K562 (cell line): Measurements from ENCODE around the gene ABCA7. TPM values are rescaled to one million over a fixed set of nuclear protein-coding genes. Genes with fewer than 3 reads are reported as not detected.

Experiments
- ARID2 ChIP-seq: fragments of 450-650 bp; IDR thresholded peaks from 2 replicates; pipeline ENCODE4 v1.6.1; 2017; ENCODE audit warnings: antibody characterized with exemption, mild to moderate bottlenecking
- BDP1 ChIP-seq: IDR thresholded peaks from 3 replicates; pipeline ENCODE4 v1.6.1; 2011; ENCODE audit not compliant: insufficient read length, insufficient read depth
- DDX20 ChIP-seq: fragments of 450-650 bp; IDR thresholded peaks from 2 replicates; pipeline ENCODE4 v1.6.1; 2016; ENCODE audit warnings: missing genetic modification characterization, low read depth, mild to moderate bottlenecking, missing compliant biosample characterization, moderate library complexity
- DNMT1 ChIP-seq: fragments of 450-650 bp; IDR thresholded peaks from 2 replicates; pipeline ENCODE4 v1.6.1; 2016; ENCODE audit warnings: antibody characterized with exemption, mild to moderate bottlenecking
- FOXJ3 ChIP-seq: sonication (generic); formaldehyde crosslinking; IDR thresholded peaks from 2 replicates; pipeline ENCODE4 v1.4.0; 2020; ENCODE audit warnings: mild to moderate bottlenecking, missing genetic modification reagents
- GATAD2B ChIP-seq: fragments of 450-650 bp; IDR thresholded peaks from 2 replicates; pipeline ENCODE4 v1.6.1; 2017; ENCODE audit warnings: mild to moderate bottlenecking, borderline replicate concordance
- ILF3 ChIP-seq: fragments of 450-650 bp; IDR thresholded peaks from 2 replicates; pipeline ENCODE4 v1.6.1; 2018; ENCODE audit warnings: antibody characterized with exemption, mild to moderate bottlenecking, moderate library complexity, borderline replicate concordance
- JUN ChIP-seq, 2 experiments: sonication (generic) in 1 of 2; formaldehyde crosslinking in 1 of 2; IDR thresholded peaks; 2 replicates each; pipeline versions ENCODE4 v1.6.1 to v1.8.0; 2012 to 2022; ENCODE audit warnings: borderline replicate concordance in 2 of 2, mild to moderate bottlenecking in 2 of 2, improper control_type of control experiment in 1 of 2, low read depth in 1 of 2, low read length in 1 of 2, missing genetic modification reagents in 1 of 2
- MBD2 ChIP-seq: sonication (generic); IDR thresholded peaks from 2 replicates; pipeline ENCODE4 v1.6.1; 2016; ENCODE audit warnings: low read depth, borderline replicate concordance
- MCM3 ChIP-seq: fragments of 450-650 bp; IDR thresholded peaks from 2 replicates; pipeline ENCODE4 v1.6.1; 2016
- MED1 ChIP-seq: sonication (generic); formaldehyde crosslinking; IDR thresholded peaks from 2 replicates; pipeline ENCODE4 v1.8.1; 2023; ENCODE audit warnings: missing genetic modification reagents, borderline replicate concordance
- RBFOX2 ChIP-seq: fragments of 200-400 bp; formaldehyde crosslinking; IDR thresholded peaks from 2 replicates; pipeline ENCODE4 v1.6.1; 2017; ENCODE audit warnings: low read depth, mild to moderate bottlenecking, low read length, moderate library complexity
- SMARCA4 ChIP-seq: fragments of 450-650 bp; IDR thresholded peaks from 2 replicates; pipeline ENCODE4 v1.6.1; 2016
- SRF ChIP-seq, 2 experiments: fragments of 250-450, 450-650 bp in 1 of 2; sonication (Bioruptor Pico) in 1 of 2; sonication (generic) in 1 of 2; formaldehyde crosslinking; IDR thresholded peaks; 2 replicates each; pipeline versions ENCODE4 v1.5.0 to v1.5.1; 2020 to 2022; ENCODE audit warnings: mild to moderate bottlenecking in 1 of 2, missing genetic modification reagents in 1 of 2
- ZNF23 ChIP-seq: fragments of 250-450 bp; sonication (Bioruptor Pico); IDR thresholded peaks from 2 replicates; pipeline ENCODE4 v1.4.0; 2020; ENCODE audit warnings: mild to moderate bottlenecking
- ZNF668 ChIP-seq: fragments of 250-450 bp; sonication (Bioruptor Pico); IDR thresholded peaks from 2 replicates; pipeline ENCODE4 v1.8.0; 2022; ENCODE audit warnings: mild to moderate bottlenecking, inconsistent platforms
- ZNF778 ChIP-seq: fragments of 450-650 bp; formaldehyde crosslinking; IDR thresholded peaks from 2 replicates; pipeline ENCODE4 v1.4.0; 2020; ENCODE audit warnings: mild to moderate bottlenecking, moderate library complexity
- ZZZ3 ChIP-seq: fragments of 450-650 bp; IDR thresholded peaks from 2 replicates; pipeline ENCODE4 v1.6.1; 2016; ENCODE audit warnings: antibody characterized with exemption, mild to moderate bottlenecking, moderate library complexity
- polyA plus RNA-seq, 8 experiments: library from polyadenylated mRNA; depleted of rRNA in 4 of 8; stranded (reverse) in 5 of 8; unstranded in 3 of 8; fragments of >200 nt; fragmentation: Nextera tagmentation in 2 of 8; fragmentation: Illumina TruSeq in 1 of 8; extraction: Ambion mirVana in 2 of 8; extraction: Trizol in 1 of 8; gene quantifications; 2 replicates each; pipeline versions ENCODE4 v1.2.1 to v1.2.3, GENCODE V29; 2011 to 2014; ENCODE audit warnings: inconsistent platforms in 1 of 8, missing spikeins in 1 of 8
- total RNA-seq, 7 experiments: library from RNA; depleted of rRNA in 6 of 7; stranded (reverse); fragments of >200 nt in 6 of 7; fragmentation: Illumina TruSeq in 2 of 7; extraction: Trizol in 2 of 7; gene quantifications; 2 replicates each; pipeline versions ENCODE4 v1.2.1 to v1.2.3, GENCODE V29; 2011 to 2021; ENCODE audit warnings: low replicate concordance in 1 of 7
- TF ChIP-seq, protein P1 (sequence below): fragments of 250-450 bp; sonication (Bioruptor Pico); IDR thresholded peaks from 2 replicates; pipeline ENCODE4 v1.5.0; 2021; ENCODE audit warnings: mild to moderate bottlenecking, borderline replicate concordance
- TF ChIP-seq, protein P2 (sequence below): fragments of 200-400 bp; formaldehyde crosslinking; IDR thresholded peaks from 2 replicates; pipeline ENCODE4 v1.6.1; 2017; ENCODE audit warnings: mild to moderate bottlenecking, low read depth, low read length, moderate library complexity
- TF ChIP-seq, protein P3 (sequence below), 2 experiments: fragments of 450-650 bp; IDR thresholded peaks; 2 replicates each; pipeline ENCODE4 v1.6.1; 2018; ENCODE audit warnings: mild to moderate bottlenecking in 2 of 2, low read depth in 1 of 2; ENCODE audit not compliant: partially characterized antibody in 2 of 2

ABCA7 gene
- total and polyA plus RNA-seq, 9 of the 15 experiments (the other 6 are each of a cell fraction or from before 2014, with no cell fraction given): 2.3 to 96.1 (median 31.2) TPM

DNA sequence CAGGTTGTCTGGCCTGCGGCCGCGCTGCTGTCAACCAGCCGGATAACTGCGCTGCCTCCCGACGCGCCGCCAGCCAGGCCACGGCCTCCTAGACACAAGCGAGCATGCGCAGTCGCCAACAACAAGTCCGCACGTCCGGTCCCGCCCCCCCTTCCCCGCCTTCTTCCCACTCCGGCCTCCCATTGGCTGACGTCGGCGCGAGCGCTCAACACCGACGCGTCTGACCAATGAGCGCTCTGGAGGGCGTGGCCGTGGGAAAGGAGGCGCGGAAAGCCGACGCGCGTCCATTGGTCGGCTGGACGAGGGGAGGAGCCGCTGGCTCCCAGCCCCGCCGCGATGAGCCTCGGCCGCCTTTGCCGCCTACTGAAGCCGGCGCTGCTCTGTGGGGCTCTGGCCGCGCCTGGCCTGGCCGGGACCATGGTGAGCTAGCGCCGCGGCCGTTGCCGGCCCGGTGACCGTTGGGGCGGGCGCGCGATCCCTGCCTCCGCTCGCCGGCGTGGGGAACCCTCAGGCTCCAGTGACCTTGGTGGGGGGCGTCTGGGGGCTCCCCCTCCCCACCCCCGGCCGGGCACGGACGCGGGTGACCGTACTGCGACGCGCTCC lies 63.9 kb downstream of the ABCA7 start, which contains the start of gene GPX4 (continued):
- TF ChIP-seq DDX20 (tag): no peak
- TF ChIP-seq, protein P1, sequence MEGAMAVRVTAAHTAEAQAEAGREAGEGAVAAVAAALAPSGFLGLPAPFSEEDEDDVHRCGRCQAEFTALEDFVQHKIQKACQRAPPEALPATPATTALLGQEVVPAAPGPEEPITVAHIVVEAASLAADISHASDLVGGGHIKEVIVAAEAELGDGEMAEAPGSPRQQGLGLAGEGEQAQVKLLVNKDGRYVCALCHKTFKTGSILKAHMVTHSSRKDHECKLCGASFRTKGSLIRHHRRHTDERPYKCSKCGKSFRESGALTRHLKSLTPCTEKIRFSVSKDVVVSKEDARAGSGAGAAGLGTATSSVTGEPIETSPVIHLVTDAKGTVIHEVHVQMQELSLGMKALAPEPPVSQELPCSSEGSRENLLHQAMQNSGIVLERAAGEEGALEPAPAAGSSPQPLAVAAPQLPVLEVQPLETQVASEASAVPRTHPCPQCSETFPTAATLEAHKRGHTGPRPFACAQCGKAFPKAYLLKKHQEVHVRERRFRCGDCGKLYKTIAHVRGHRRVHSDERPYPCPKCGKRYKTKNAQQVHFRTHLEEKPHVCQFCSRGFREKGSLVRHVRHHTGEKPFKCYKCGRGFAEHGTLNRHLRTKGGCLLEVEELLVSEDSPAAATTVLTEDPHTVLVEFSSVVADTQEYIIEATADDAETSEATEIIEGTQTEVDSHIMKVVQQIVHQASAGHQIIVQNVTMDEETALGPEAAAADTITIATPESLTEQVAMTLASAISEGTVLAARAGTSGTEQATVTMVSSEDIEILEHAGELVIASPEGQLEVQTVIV (CRISPR knock-in tag): no peak
- TF ChIP-seq ZNF778 (CRISPR knock-in tag): no peak
- no peak for TF ChIP-seq ZNF23 (CRISPR knock-in tag)
- TF ChIP-seq SMARCA4: no peak
- TF ChIP-seq, protein P2, sequence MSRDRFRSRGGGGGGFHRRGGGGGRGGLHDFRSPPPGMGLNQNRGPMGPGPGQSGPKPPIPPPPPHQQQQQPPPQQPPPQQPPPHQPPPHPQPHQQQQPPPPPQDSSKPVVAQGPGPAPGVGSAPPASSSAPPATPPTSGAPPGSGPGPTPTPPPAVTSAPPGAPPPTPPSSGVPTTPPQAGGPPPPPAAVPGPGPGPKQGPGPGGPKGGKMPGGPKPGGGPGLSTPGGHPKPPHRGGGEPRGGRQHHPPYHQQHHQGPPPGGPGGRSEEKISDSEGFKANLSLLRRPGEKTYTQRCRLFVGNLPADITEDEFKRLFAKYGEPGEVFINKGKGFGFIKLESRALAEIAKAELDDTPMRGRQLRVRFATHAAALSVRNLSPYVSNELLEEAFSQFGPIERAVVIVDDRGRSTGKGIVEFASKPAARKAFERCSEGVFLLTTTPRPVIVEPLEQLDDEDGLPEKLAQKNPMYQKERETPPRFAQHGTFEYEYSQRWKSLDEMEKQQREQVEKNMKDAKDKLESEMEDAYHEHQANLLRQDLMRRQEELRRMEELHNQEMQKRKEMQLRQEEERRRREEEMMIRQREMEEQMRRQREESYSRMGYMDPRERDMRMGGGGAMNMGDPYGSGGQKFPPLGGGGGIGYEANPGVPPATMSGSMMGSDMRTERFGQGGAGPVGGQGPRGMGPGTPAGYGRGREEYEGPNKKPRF: no peak
- no peak for TF ChIP-seq ILF3
- TF ChIP-seq DNMT1: no peak
- TF ChIP-seq, protein P3, sequence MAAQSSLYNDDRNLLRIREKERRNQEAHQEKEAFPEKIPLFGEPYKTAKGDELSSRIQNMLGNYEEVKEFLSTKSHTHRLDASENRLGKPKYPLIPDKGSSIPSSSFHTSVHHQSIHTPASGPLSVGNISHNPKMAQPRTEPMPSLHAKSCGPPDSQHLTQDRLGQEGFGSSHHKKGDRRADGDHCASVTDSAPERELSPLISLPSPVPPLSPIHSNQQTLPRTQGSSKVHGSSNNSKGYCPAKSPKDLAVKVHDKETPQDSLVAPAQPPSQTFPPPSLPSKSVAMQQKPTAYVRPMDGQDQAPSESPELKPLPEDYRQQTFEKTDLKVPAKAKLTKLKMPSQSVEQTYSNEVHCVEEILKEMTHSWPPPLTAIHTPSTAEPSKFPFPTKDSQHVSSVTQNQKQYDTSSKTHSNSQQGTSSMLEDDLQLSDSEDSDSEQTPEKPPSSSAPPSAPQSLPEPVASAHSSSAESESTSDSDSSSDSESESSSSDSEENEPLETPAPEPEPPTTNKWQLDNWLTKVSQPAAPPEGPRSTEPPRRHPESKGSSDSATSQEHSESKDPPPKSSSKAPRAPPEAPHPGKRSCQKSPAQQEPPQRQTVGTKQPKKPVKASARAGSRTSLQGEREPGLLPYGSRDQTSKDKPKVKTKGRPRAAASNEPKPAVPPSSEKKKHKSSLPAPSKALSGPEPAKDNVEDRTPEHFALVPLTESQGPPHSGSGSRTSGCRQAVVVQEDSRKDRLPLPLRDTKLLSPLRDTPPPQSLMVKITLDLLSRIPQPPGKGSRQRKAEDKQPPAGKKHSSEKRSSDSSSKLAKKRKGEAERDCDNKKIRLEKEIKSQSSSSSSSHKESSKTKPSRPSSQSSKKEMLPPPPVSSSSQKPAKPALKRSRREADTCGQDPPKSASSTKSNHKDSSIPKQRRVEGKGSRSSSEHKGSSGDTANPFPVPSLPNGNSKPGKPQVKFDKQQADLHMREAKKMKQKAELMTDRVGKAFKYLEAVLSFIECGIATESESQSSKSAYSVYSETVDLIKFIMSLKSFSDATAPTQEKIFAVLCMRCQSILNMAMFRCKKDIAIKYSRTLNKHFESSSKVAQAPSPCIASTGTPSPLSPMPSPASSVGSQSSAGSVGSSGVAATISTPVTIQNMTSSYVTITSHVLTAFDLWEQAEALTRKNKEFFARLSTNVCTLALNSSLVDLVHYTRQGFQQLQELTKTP (IDR thresholded peaks at IDR 0.05; ENCODE audit: low read depth in 1 of 2, partially characterized antibody in 2 of 2): no peak
- no peak for TF ChIP-seq FOXJ3 (CRISPR knock-in tag)
- TF ChIP-seq ZNF668 (CRISPR knock-in tag): no peak
- no peak for TF ChIP-seq MED1 (CRISPR knock-in tag)
- TF ChIP-seq ARID2: no peak
- TF ChIP-seq RBFOX2: peak; percentile 99
- no peak for TF ChIP-seq BDP1
- TF ChIP-seq GATAD2B: no peak
- peak; percentile 65; the same call in 1 of the 2 replicates for TF ChIP-seq MBD2
- no peak for TF ChIP-seq MCM3
- no peak for TF ChIP-seq JUN (IDR thresholded peaks at IDR 0.05; ENCODE audit: borderline replicate concordance, low read depth, low read length)
- peak; percentile 61; the same call in 1 of the 2 replicates for TF ChIP-seq JUN (CRISPR knock-in tag; IDR thresholded peaks at IDR 0.05; ENCODE audit: borderline replicate concordance)
- no peak for TF ChIP-seq ZZZ3
- TF ChIP-seq SRF (CRISPR knock-in tag; IDR thresholded peaks at IDR 0.05): no peak; a peak in 1 of 4 replicates
